OCI-LY7 (cell line): ENCODE measurements around the gene RRP1B. TPM values are rescaled to one million over a fixed set of nuclear protein-coding genes. Genes with fewer than 3 reads are reported as not detected.

Source experiments
- BruUV-seq: library from RNA; stranded (reverse); fragments of 400-500 nt; replicated peaks from 2 replicates; lab custom pipeline; 2021; lab: Mats Ljungman, UMichigan
- CTCF ChIA-PET: fragments of 300-600 bp; sonication (Branson Sonifier 250); formaldehyde crosslinking; loops from one replicate; lab custom pipeline; 2022; ENCODE audit warnings: antibody characterized with exemption; ENCODE audit not compliant: unreplicated experiment; lab: Charles Lee
- POLR2A ChIA-PET: fragments of 300-600 bp; sonication (Branson Sonifier 250); formaldehyde crosslinking; loops from one replicate; lab custom pipeline; 2022; ENCODE audit warnings: antibody characterized with exemption; lab: Charles Lee
- DNase-seq: peaks from one replicate; pipeline ENCODE4 v3.0.0-alpha.2; 2015; ENCODE audit warnings: low spot score
- H2AFZ ChIP-seq: fragments of 200-600 bp; sonication (generic), shearing (Covaris generic); 2 replicates; pipeline ENCODE4 v1.6.1; 2014; ENCODE audit warnings: mild to moderate bottlenecking, antibody characterized with exemption, low read length, moderate library complexity
- H3K27ac ChIP-seq: fragments of 200-600 bp; sonication (generic); 2 replicates; pipeline ENCODE4 v1.5.1; 2014; ENCODE audit warnings: mixed run types, low read depth, mild to moderate bottlenecking, moderate library complexity, low read length, inconsistent platforms; ENCODE audit not compliant: poor library complexity, severe bottlenecking
- H3K36me3 ChIP-seq: fragments of 200-600 bp; sonication (generic); 2 replicates; pipeline ENCODE4 v1.6.1; 2014; ENCODE audit warnings: mild to moderate bottlenecking, antibody characterized with exemption, low read length, moderate library complexity, mixed read lengths; ENCODE audit not compliant: insufficient read depth
- H3K4me1 ChIP-seq: fragments of 200-600 bp; sonication (generic); 2 replicates; pipeline ENCODE4 v1.5.1; 2014; ENCODE audit warnings: mild to moderate bottlenecking, low read length; ENCODE audit not compliant: insufficient read depth, poor library complexity, severe bottlenecking
- H3K4me2 ChIP-seq: fragments of 200-600 bp; sonication (generic); 2 replicates; pipeline ENCODE4 v1.6.1; 2014; ENCODE audit warnings: mild to moderate bottlenecking, low read length
- H3K4me3 ChIP-seq: fragments of 200-600 bp; sonication (generic); 2 replicates; pipeline ENCODE4 v1.5.1; 2014; ENCODE audit warnings: mild to moderate bottlenecking, low read depth, low read length; ENCODE audit not compliant: poor library complexity, severe bottlenecking
- H3K79me2 ChIP-seq: fragments of 200-600 bp; sonication (generic); 2 replicates; pipeline ENCODE4 v1.6.1; 2016; ENCODE audit warnings: low read depth, mild to moderate bottlenecking, low read length, moderate library complexity, mixed read lengths; ENCODE audit not compliant: insufficient read depth
- H3K9me2 ChIP-seq: fragments of 200-600 bp; sonication (generic); 2 replicates; pipeline ENCODE4 v1.6.1; 2016; ENCODE audit warnings: mild to moderate bottlenecking, low read length, mixed read lengths; ENCODE audit not compliant: insufficient read depth
- H3K9me3 ChIP-seq: fragments of 200-600 bp; sonication (generic); 2 replicates; pipeline ENCODE4 v1.6.1; 2014; ENCODE audit warnings: mild to moderate bottlenecking, mixed run types, low read length, mixed read lengths
- H4K20me1 ChIP-seq: fragments of 200-600 bp; sonication (generic); 2 replicates; pipeline ENCODE4 v1.6.1; 2014; ENCODE audit warnings: mild to moderate bottlenecking, antibody characterized with exemption, low read length, moderate library complexity, mixed read lengths; ENCODE audit not compliant: insufficient read depth
- EZH2phosphoT487 ChIP-seq: fragments of 200-600 bp; sonication (generic); IDR thresholded peaks from 2 replicates; pipeline ENCODE4 v1.6.1; 2018; ENCODE audit warnings: low read depth, borderline replicate concordance, mild to moderate bottlenecking, mixed run types, antibody characterized with exemption, low read length, moderate library complexity, mixed read lengths
- intact Hi-C: fragments of 100-400 bp; cut with micrococcal nuclease; formaldehyde crosslinking; loops from one replicate; pipeline ENCODE4 v1.10.0; 2022; ENCODE audit not compliant: unreplicated experiment
- total RNA-seq, 2 experiments: library from RNA; depleted of rRNA in 1 of 2; stranded (reverse); fragments of >200 nt in 1 of 2; shearing (Covaris generic) in 1 of 2; gene quantifications; 2 replicates each; pipeline ENCODE4 v1.2.3, GENCODE V29; 2014 to 2022
- TF ChIP-seq, protein P1 (sequence below): fragments of 200-600 bp; sonication (generic); conservative IDR thresholded peaks from 2 replicates; pipeline ENCODE4 v1.5.1; 2014; ENCODE audit warnings: mild to moderate bottlenecking, antibody characterized with exemption, low read length, moderate library complexity, mixed read lengths

Gene RRP1B
- total RNA-seq, 2 experiments from 2014 or later: 58.6 to 74.5 TPM

GRCh38 chr21:43739621-43740435 lies 80.5 kb downstream of the RRP1B start:
- Histone ChIP-seq H3K4me2 (no peak overlapping the region), H4K20me1 (no peaks in the 10 kb centered on the region), H3K27ac (no peak overlapping the region), H3K4me3 (no peak overlapping the region), H3K79me2 (no peaks in the 10 kb centered on the region), H3K9me2 (no peaks in the 10 kb centered on the region), H3K4me1 (no peaks in the 10 kb centered on the region), H3K9me3 (no peaks in the 10 kb centered on the region), H3K36me3 (peaks cover 15% of the 10 kb centered on the region), H2AFZ (no peak overlapping the region)
- intact Hi-C loops: no loop called here
- no TSS peak for BruUV-seq
- TF ChIP-seq, protein P1, sequence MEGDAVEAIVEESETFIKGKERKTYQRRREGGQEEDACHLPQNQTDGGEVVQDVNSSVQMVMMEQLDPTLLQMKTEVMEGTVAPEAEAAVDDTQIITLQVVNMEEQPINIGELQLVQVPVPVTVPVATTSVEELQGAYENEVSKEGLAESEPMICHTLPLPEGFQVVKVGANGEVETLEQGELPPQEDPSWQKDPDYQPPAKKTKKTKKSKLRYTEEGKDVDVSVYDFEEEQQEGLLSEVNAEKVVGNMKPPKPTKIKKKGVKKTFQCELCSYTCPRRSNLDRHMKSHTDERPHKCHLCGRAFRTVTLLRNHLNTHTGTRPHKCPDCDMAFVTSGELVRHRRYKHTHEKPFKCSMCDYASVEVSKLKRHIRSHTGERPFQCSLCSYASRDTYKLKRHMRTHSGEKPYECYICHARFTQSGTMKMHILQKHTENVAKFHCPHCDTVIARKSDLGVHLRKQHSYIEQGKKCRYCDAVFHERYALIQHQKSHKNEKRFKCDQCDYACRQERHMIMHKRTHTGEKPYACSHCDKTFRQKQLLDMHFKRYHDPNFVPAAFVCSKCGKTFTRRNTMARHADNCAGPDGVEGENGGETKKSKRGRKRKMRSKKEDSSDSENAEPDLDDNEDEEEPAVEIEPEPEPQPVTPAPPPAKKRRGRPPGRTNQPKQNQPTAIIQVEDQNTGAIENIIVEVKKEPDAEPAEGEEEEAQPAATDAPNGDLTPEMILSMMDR: no peak
- no peak for TF ChIP-seq EZH2phosphoT487
- no peak for DNase-seq
- ChIA-PET POLR2A (no interaction called here), CTCF (no interaction called here)

GRCh38 chr21:43740497-43741156 lies 81.3 kb downstream of the RRP1B start:
- DNase-seq: no peak
- no peak overlapping the region for H3K4me3 ChIP-seq
- intact Hi-C loops: no loop called here
- H3K4me1 ChIP-seq: no peaks in the 10 kb centered on the region
- H3K9me2 ChIP-seq: no peaks in the 10 kb centered on the region
- H3K9me3 ChIP-seq: no peaks in the 10 kb centered on the region
- no peaks in the 10 kb centered on the region for H3K79me2 ChIP-seq
- CTCF ChIA-PET: no interaction called here
- H4K20me1 ChIP-seq: no peaks in the 10 kb centered on the region
- no peak overlapping the region for H3K4me2 ChIP-seq
- H3K36me3 ChIP-seq: peaks cover 17% of the 10 kb centered on the region
- POLR2A ChIA-PET: no interaction called here
- no peak overlapping the region for H3K27ac ChIP-seq
- no TSS peak for BruUV-seq
- H2AFZ ChIP-seq: no peak overlapping the region
- TF ChIP-seq EZH2phosphoT487: no peak
- TF ChIP-seq, protein P1: no peak
